ENCODE data around the gene MS4A13. TPM values are rescaled to one million over a fixed set of nuclear protein-coding genes. Genes with fewer than 3 reads are reported as not detected.

Gene MS4A13
- total and polyA plus RNA-seq, 10 of the 15 experiments (the other 5 are each of a cell fraction or from before 2014, with no cell fraction given) = not detected

- TF ChIP-seq EED (IDR thresholded peaks at IDR 0.05; ENCODE audit: low read depth) (peak; percentile 86), MYB (IDR thresholded peaks at IDR 0.05; ENCODE audit: borderline replicate concordance, low read depth, low read length) (no peak), DPF2 (IDR thresholded peaks at IDR 0.05) (peak; percentile 84), MLLT1 (IDR thresholded peaks at IDR 0.05) (peak; percentile 63; the same call in 1 of the 2 replicates), RAD21 (IDR thresholded peaks at IDR 0.05; ENCODE audit: insufficient read depth, low read depth, low read length) (no peak), NFIC (IDR thresholded peaks at IDR 0.05; ENCODE audit: low read depth, low read length) (peak; percentile 95), JUNB (IDR thresholded peaks at IDR 0.05) (peak; percentile 83), SPI1 (IDR thresholded peaks at IDR 0.05; ENCODE audit: borderline replicate concordance, insufficient read depth, low read depth, low read length) (peak; percentile 88), KLF5 (IDR thresholded peaks at IDR 0.05; ENCODE audit: partially characterized antibody) (no peak), TCF7 (IDR thresholded peaks at IDR 0.05; ENCODE audit: borderline replicate concordance) (peak; percentile 98), CHD4 (IDR thresholded peaks at IDR 0.05) (no peak), GATAD2B (conservative IDR thresholded peaks at IDR 0.05; ENCODE audit: low read depth) (0 out of 2 replicates have a peak, but pooled peaks have one; percentile 23), IKZF1 (conservative IDR thresholded peaks at IDR 0.05) (peak; percentile 89), BMI1 (IDR thresholded peaks at IDR 0.05; ENCODE audit: borderline replicate concordance) (peak; percentile 69; the same call in 1 of the 2 replicates), MYC (IDR thresholded peaks at IDR 0.05; ENCODE audit: insufficient read depth, insufficient read length, insufficient replicate concordance, low read length, severe bottlenecking) (no peak), MTA3 (IDR thresholded peaks at IDR 0.05; ENCODE audit: borderline replicate concordance, low read length) (peak; percentile 79; the same call in 1 of the 2 replicates), BCL11A (IDR thresholded peaks at IDR 0.05; ENCODE audit: low read depth, low read length) (0 out of 2 replicates have a peak, but pooled peaks have one; percentile 23), HCFC1 (IDR thresholded peaks at IDR 0.05; ENCODE audit: low read length) (no peak), MTA2 (IDR thresholded peaks at IDR 0.05; ENCODE audit: low read depth) (peak; percentile 84), ETV6 (conservative IDR thresholded peaks at IDR 0.05 in 1 of 2, IDR thresholded peaks at IDR 0.05 in 1 of 2; ENCODE audit: borderline replicate concordance in 1 of 2, low read depth in 1 of 2) (peak in 1 of 2 experiments; percentile 99; a peak in 2 of 4 replicates), RFX5 (IDR thresholded peaks at IDR 0.05; ENCODE audit: low read depth, low read length) (no peak), PAX5 (IDR thresholded peaks at IDR 0.05; ENCODE audit: borderline replicate concordance, low read depth, low read length) (peak; percentile 29; the same call in 1 of the 2 replicates), NFYB (IDR thresholded peaks at IDR 0.05; ENCODE audit: insufficient read depth, low read depth, low read length) (no peak), ATF7 (IDR thresholded peaks at IDR 0.05; ENCODE audit: low read depth) (peak; percentile 81), ASH2L (IDR thresholded peaks at IDR 0.05; ENCODE audit: borderline replicate concordance, low read depth) (no peak), EGR1 (IDR thresholded peaks at IDR 0.05; ENCODE audit: borderline replicate concordance in 1 of 2, low read depth in 2 of 2, low read length in 2 of 2) (no peak), SUZ12 (IDR thresholded peaks at IDR 0.05; ENCODE audit: unreplicated experiment) (no peak), MEF2B (IDR thresholded peaks at IDR 0.05; ENCODE audit: partially characterized antibody, poor library complexity, severe bottlenecking) (peak; percentile 59)
Observed at GRCh38 chr11:60570970-60571369, 55.8 kb downstream of the MS4A13 start (continued).
